Mesothelial cell of epicardium (in vitro differentiated cells): ENCODE results near the gene CALHM6. TPM values are rescaled to one million over a fixed set of nuclear protein-coding genes. Genes with fewer than 3 reads are reported as not detected.

Experiments used
- DNase-seq, 2 experiments: peaks; one replicate each; pipeline ENCODE4 v3.0.0; 2021; ENCODE audit warnings: low spot score in 2 of 2; ENCODE audit not compliant: unreplicated experiment in 2 of 2
- H3K27ac Mint-ChIP-seq: 2 replicates; pipeline ENCODE4 v1.8.0; 2021; ENCODE audit warnings: mixed read lengths
- H3K27me3 Mint-ChIP-seq: 2 replicates; pipeline ENCODE4 v1.8.0; 2021; ENCODE audit warnings: low read depth, mixed read lengths
- H3K36me3 Mint-ChIP-seq: 2 replicates; pipeline ENCODE4 v1.8.0; 2021; ENCODE audit warnings: mixed read lengths
- H3K4me1 Mint-ChIP-seq: 2 replicates; pipeline ENCODE4 v1.8.0; 2021; ENCODE audit warnings: mixed read lengths
- H3K4me3 Mint-ChIP-seq: 2 replicates; pipeline ENCODE4 v1.8.0; 2021; ENCODE audit warnings: mild to moderate bottlenecking, moderate library complexity, mixed read lengths
- H3K9me3 Mint-ChIP-seq: 2 replicates; pipeline ENCODE4 v1.8.0; 2021; ENCODE audit warnings: mixed read lengths
- total RNA-seq: library from RNA; stranded (reverse); gene quantifications from 3 replicates; pipeline ENCODE4 v1.2.1, GENCODE V29; 2021
- TF ChIP-seq, protein P1 (sequence below): fragments of 200-600 bp; sonication (generic); IDR thresholded peaks from one replicate; pipeline ENCODE4 v1.5.0; 2021; ENCODE audit warnings: antibody characterized with exemption; ENCODE audit not compliant: unreplicated experiment

Gene CALHM6
- total RNA-seq, 1 donor from 2014 or later, result 2.4 TPM

- TF ChIP-seq, protein P1, sequence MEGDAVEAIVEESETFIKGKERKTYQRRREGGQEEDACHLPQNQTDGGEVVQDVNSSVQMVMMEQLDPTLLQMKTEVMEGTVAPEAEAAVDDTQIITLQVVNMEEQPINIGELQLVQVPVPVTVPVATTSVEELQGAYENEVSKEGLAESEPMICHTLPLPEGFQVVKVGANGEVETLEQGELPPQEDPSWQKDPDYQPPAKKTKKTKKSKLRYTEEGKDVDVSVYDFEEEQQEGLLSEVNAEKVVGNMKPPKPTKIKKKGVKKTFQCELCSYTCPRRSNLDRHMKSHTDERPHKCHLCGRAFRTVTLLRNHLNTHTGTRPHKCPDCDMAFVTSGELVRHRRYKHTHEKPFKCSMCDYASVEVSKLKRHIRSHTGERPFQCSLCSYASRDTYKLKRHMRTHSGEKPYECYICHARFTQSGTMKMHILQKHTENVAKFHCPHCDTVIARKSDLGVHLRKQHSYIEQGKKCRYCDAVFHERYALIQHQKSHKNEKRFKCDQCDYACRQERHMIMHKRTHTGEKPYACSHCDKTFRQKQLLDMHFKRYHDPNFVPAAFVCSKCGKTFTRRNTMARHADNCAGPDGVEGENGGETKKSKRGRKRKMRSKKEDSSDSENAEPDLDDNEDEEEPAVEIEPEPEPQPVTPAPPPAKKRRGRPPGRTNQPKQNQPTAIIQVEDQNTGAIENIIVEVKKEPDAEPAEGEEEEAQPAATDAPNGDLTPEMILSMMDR, result no peak
- Mint-ChIP-seq H3K4me1 (peaks cover 6% of the 10 kb centered on the region), H3K27ac (no peak overlapping the region), H3K9me3 (no peaks in the 10 kb centered on the region), H3K27me3 (no peaks in the 10 kb centered on the region), H3K4me3 (no peak overlapping the region), H3K36me3 (peaks cover 41% of the 10 kb centered on the region)
- DNase-seq, result no peak
These were observed 29.1 kb upstream of the CALHM6 start for GRCh38 chr6:116431964-116432595.

- no peak for DNase-seq
These were observed 27.9 kb upstream of the CALHM6 start for GRCh38 chr6:116433206-116433712.

GRCh38 chr6:116434056-116434725 is 27.0 kb upstream of the CALHM6 start:
- Mint-ChIP-seq H3K9me3 (no peaks in the 10 kb centered on the region), H3K27ac (no peak overlapping the region), H3K4me1 (peaks cover 19% of the 10 kb centered on the region), H3K27me3 (no peaks in the 10 kb centered on the region), H3K4me3 (no peak overlapping the region), H3K36me3 (peaks cover 28% of the 10 kb centered on the region)
- no peak for DNase-seq
- TF ChIP-seq, protein P1, result no peak

More at GRCh38 chr6:116433206-116433712, 27.9 kb upstream of the CALHM6 start:
- Mint-ChIP-seq H3K27ac (no peak overlapping the region), H3K4me3 (no peak overlapping the region), H3K4me1 (peaks cover 10% of the 10 kb centered on the region), H3K36me3 (peaks cover 37% of the 10 kb centered on the region), H3K9me3 (no peaks in the 10 kb centered on the region), H3K27me3 (no peaks in the 10 kb centered on the region)
- TF ChIP-seq, protein P1, result no peak

DNA sequence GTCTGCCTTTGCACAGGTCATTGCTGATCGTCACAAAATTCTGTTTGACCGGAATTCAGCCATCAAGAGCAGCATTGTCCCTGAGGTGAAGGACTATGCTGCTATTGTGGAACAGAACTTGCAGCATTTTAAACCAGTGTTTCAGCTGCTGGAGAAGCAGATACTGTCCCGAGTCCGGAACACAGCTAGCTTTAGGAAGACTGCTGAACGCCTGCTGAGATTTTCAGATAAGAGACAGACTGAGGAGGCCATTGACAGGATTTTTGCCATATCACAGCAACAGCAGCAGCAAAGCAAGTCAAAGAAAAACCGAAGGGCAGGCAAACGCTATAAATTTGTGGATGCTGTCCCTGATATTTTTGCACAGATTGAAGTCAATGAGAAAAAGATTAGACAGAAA is 24.6 kb upstream of the CALHM6 start:
- no peaks in the 10 kb centered on the region for H3K27me3 Mint-ChIP-seq
- H3K36me3 Mint-ChIP-seq, result peaks cover 17% of the 10 kb centered on the region
- no peaks in the 10 kb centered on the region for H3K9me3 Mint-ChIP-seq
- no peak for DNase-seq
- peaks cover 38% of the 10 kb centered on the region for H3K4me1 Mint-ChIP-seq
- peak overlapping the region; percentile 45 for H3K27ac Mint-ChIP-seq
- TF ChIP-seq, protein P1, result no peak
- H3K4me3 Mint-ChIP-seq, result no peak overlapping the region

DNA sequence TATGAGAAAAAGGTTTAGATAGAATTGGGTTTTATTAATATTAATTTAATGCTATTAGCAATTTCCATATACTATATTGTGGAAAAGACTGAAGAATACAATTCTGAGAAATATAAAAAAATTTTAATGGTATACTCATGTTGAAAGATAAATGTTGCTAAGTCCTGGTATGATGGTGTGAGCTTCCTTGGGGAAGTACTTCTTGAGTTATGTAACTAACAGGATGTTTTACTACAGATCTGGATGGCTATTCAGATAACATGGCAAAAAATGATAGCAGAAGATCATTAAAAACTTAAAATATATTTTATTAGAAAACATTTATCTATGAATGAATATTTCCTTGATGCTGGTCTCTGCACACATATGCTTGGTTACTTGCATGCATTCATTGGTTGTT is 23.5 kb upstream of the CALHM6 start:
- no peak for DNase-seq
- H3K27ac Mint-ChIP-seq, result no peak overlapping the region
- H3K4me1 Mint-ChIP-seq, result peaks cover 41% of the 10 kb centered on the region
- peaks cover 16% of the 10 kb centered on the region for H3K36me3 Mint-ChIP-seq
- H3K9me3 Mint-ChIP-seq, result no peaks in the 10 kb centered on the region
- TF ChIP-seq, protein P1, result no peak
- no peaks in the 10 kb centered on the region for H3K27me3 Mint-ChIP-seq
- H3K4me3 Mint-ChIP-seq, result no peak overlapping the region
